ENCODE results near the gene ITSN1.

ITSN1 gene

GRCh38 chr21:33731447-33731846 is 89.1 kb downstream of the ITSN1 start:
- DNase-seq (ENCODE audit: low read depth) = no peak

GRCh38 chr21:33732038-33732437 is 89.7 kb downstream of the ITSN1 start:
- DNase-seq (ENCODE audit: low read depth) = no peak

GRCh38 chr21:33733601-33734000 is 91.3 kb downstream of the ITSN1 start:
- no peak for DNase-seq (ENCODE audit: low read depth)

- no peak for DNase-seq (ENCODE audit: low read depth)
Observed at GRCh38 chr21:33734291-33734690, 92.0 kb downstream of the ITSN1 start.

- DNase-seq (ENCODE audit: low read depth) = no peak
Observed at GRCh38 chr21:33734818-33735217, 92.5 kb downstream of the ITSN1 start.

DNA sequence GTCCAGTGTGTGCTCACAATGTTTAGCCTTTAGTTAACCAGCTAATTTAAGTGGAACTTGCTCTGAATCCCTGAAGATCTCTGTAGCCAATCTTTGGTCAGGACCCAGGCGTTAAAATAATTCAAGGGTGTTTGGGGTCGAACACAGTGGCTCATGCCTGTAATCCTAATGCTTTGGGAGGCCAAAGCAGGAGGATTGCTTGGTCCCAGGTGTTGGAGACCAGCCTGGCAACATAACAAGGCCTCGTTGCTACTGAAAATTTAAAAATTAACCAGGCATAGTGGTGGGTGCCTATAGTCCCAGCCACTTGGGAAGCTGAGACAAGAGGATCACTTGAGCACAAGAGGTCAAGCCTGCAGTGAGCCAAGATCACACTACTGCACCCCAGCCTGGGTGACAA is 94.3 kb downstream of the ITSN1 start:
- DNase-seq (ENCODE audit: low read depth) = no peak

DNA sequence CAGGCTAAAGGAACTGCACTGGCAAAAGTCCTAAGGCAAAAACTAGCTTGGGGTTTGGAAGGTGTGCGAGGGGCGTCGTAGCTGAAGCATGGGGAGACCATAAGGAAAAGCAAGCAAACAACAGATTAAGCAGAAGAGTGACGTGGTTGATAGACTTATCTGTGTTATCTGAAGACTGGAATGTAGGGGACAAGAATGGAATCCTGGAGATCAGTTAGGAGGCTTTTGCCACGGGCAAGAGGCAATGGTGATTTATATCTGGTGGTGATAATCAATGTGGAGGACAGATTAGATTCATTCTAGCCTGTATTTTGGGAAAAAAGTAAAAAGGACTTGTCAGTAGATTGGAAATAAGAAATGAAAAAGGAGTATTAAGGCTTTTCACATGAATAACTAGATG is 97.4 kb downstream of the ITSN1 start:
- DNase-seq (ENCODE audit: low read depth) = no peak

GRCh38 chr21:33747420-33747819 is 105.1 kb downstream of the ITSN1 start:
- DNase-seq (ENCODE audit: low read depth) = no peak

DNA sequence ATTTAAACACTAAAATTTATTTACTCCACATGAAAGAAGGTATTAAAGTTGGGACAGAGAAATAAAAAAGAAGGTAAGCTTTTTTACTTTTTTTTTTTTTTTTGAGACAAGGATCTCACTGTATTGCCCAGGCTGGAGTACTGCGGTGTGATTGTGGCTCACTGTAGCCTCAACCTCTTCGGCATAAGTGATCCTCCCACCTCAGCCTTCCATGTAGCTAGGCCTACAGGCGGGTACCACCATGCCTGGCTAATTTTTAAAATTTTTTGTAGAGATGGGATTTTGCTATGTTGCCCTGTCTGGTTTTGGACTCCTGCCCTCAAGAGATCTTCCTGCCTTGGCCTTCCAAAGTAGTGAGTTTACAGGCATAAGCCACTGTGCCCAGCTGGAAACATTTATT is 106.6 kb downstream of the ITSN1 start:
- no peak for DNase-seq (ENCODE audit: low read depth)

- DNase-seq (ENCODE audit: low read depth) = no peak
Observed at GRCh38 chr21:33750017-33750416, 107.7 kb downstream of the ITSN1 start.

- no peak for DNase-seq (ENCODE audit: low read depth)
Observed at GRCh38 chr21:33751120-33751519, 108.8 kb downstream of the ITSN1 start.

GRCh38 chr21:33751533-33751932 is 109.2 kb downstream of the ITSN1 start:
- DNase-seq (ENCODE audit: low read depth) = no peak

GRCh38 chr21:33752260-33752659 is 110.0 kb downstream of the ITSN1 start:
- no peak for DNase-seq (ENCODE audit: low read depth)

DNA sequence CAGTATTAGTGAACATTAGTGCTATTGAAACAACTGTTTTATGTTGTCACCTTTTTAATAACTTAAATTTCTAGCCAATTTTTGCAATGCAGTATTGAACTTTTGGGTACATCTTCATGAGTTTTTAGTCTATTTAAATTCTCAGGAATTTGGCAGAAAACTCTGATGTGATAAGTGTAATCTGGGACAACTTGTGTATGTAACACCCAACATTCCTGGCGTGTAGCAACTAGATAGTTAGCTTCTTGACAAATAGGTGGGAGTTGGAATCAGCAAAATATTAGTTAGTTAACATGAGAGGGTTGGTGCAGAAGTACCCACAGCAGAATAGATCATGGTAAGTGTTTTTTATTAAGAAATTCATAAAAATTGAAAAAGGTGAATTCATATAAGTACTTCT is 111.6 kb downstream of the ITSN1 start:
- DNase-seq (ENCODE audit: low read depth) = no peak

DNA sequence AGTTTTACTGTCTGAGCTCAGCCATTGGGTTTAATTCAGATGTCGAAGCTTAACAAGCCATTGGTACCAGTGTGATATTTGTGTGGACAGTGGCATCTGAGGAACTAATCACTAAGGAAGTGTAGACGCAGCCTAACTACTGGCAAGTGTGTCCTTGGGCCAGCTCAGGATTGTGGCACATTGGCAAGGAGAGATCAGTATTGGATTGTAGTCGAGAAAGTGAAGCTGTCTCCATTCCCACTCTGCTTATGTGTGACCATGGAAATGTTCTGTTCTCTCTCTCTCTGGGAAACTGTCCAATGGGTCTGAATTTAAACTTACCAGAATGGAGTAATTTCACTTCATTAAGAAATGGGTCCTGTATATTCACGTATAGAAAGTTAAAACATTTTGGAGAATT is 112.2 kb downstream of the ITSN1 start:
- no peak for DNase-seq (ENCODE audit: low read depth)

DNA sequence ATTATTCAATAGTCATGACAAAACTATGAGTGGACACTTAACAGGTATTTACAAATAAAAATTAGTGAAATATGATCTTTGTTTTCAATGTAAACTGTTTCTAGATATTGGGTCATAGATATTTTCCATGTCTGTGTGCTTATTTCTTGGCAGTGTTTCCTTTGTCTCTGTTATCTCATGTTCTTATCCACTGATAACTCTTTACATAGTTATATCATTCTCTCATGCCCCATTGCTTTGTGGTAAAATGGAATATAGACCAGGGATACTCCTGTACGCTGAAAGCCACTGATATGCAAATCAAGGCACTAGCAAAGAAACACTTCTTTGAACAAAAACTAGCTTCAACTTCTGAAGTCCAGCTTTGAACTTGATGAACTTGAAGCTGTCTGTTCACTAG is 113.1 kb downstream of the ITSN1 start:
- DNase-seq (ENCODE audit: low read depth) = no peak

- DNase-seq (ENCODE audit: low read depth) = no peak
Observed at GRCh38 chr21:33760641-33761440, 118.5 kb downstream of the ITSN1 start.

DNA sequence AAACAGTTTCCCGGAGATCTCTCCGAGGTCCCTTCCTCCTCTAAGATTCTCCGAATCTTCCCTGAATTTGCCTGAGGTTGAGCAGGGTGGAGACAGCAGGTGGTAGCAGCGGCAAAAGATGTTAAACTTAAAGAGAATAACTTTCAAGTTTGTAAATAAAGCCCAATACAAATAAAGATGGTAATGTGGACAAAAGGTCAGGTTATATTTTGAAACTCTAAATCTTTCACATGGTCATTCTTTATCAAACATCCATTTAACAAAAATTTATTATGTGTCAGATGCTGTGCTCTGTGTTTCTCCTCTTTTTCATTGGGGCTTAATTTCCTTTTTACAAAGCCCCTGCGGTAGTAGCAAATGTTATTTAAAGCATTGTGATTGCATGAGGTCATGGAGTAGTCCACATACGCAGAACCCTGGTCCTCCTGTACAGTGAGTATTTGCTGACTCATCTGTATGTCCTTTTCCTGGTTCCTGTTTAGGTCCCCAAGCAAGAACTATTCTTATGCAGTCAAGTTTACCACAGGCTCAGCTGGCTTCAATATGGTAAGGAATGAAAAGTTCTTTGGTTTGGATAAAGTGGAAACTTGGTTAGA is 119.2 kb downstream of the ITSN1 start:
- DNase-seq (ENCODE audit: low read depth) = no peak

DNA sequence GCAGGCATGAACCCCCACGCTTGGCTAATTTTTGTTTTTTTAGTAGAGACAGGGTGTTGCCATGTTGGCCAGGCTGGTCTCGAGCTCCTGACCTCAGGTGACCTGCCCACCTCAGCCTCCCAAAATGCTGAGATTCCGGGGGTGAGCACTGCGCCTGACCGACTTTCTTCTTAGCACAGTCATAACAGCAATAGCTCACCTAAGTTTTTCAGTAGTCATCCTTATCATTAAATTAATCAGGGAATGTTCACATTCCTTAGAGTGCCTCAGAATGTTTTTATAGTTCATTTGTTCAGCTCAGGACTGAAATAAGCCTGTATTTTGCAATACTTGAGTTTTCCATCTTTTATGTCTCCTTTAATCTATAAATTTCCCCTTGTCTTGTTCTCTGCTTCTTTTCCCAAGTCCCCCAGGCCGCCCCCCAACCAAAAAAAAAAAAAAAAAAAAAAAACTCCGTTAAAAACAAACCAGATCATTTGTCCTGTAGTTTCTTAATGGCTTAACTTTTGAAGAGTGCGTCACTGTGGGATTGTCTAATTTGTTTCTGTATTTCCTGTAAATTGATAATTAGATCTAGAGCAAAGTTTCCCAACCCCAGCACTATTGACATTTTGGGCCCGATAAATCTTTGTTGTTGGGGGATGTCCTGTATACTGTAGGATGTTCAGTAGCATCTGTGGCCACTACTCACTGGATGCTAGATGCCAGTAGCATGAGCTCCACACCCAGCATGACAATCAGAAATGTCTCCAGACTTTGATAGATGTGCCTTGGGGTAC is 120.7 kb downstream of the ITSN1 start:
- no peak for DNase-seq (ENCODE audit: low read depth)

DNA sequence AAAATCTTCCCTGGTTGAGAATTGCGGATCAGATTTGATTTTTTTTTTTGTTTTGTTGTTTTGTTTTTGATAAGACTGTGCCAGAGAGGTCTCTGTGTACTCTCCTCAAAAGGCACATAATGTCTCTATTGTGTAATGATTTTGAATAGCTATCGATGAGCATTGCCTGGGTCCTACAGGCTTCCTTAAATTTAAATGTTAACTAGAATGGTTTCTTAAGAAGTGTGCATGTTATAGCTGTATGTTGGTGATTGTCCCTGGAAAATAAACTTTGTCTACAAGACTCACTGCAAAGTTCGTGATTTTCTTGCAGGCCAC is 121.2 kb downstream of the ITSN1 start:
- no peak for DNase-seq (ENCODE audit: low read depth)

DNA sequence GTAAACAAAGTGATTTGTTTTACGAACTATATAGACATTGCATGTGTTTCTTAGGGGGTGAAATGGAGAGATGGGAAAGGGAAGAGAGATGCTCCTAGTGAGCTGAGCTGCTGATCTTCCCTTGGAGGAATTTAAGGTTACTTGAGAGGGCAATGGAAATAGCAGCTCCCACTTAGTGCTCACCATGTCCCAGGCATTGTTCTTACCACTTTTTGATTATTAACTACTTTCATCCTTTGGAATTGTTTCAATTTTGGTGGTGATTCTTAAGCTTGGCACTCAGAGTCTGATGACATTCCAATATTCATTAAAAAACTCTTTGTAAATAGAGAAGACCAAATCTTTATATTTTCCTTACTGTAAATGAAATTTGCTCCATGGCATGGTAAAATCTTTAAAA is 124.9 kb downstream of the ITSN1 start:
- no peak for DNase-seq (ENCODE audit: low read depth)

GRCh38 chr21:33767960-33768359 is 125.7 kb downstream of the ITSN1 start:
- DNase-seq (ENCODE audit: low read depth) = no peak

DNA sequence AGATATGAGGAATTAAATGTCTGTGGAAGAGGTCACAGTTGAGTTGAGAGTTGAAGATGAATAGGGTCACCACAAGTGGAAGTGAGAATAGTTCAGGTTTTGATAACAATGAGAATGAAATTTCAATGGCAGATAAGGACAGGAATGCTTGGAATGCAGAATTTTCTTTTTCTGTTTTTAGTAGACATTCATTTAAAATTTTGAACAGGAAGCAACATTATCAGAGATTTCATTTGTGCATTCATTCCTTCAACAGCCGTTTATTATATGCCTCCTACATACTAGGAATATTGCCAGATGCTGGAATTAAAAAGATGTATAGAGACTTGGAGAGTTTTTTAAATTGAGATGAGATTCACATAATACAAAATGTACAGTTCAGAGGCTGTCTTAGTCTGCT is 126.8 kb downstream of the ITSN1 start:
- DNase-seq (ENCODE audit: low read depth) = no peak
